Right kidney (tissue), 1 donor: ENCODE measurements around the gene NOX3.

ENCODE experiments used
- DNase-seq: peaks from one replicate; pipeline ENCODE4 v3.0.0-alpha.2; 2016

The NOX3 gene

DNA sequence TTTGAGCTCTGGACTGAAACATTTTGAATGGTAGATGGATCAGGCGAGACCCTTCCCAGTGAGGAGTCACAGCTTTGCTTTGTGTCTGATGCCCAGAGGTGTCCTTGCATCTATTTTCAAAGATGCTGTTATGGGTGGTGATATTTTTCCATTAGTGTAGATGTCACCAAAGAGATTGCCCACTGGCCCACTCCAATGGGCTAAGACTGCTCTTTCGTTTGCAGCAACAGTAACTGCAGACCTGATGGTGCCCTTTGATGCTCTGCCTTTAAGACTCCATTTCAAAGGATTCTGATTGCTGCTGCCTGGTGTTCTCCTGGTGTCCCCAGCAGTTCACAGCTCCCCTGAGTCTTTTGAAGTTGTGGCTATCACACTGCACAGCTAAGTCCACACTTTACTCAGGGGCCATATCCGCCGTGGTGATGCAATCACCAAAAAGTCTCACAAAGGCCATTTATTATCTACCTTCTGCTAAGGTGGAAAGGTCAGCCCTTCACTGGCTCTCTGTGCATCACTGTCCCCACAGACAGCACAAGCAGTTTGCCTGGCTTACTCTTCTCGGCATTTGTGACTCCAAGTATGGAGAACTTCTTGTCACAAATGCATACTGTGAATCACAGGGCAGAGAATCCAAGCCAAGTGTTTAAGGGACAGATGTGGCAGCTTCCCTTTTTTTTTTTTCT is 56.4 kb downstream of the NOX3 start:
- DNase-seq = no peak

- DNase-seq = no peak
Observed at GRCh38 chr6:155398701-155399061, 57.0 kb downstream of the NOX3 start.

DNA sequence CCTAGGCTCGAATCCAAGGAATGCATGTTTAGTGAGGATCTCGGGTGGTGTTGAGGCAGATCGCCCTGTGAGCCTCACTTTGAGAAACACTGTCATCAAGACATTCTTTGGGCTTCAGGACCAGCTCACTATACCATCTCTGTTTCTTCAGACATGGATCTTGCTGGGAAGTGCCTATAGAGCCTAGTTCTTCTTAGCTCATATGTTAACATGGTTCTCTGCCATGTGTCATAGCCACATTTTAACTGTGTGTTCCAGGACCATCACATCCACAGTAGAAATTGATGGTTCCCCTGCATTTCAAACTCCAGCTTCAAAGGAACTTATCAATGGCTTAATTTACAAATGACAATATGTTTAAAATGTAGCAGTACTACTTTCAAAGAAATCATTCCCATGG is 57.4 kb downstream of the NOX3 start:
- DNase-seq = no peak

DNA sequence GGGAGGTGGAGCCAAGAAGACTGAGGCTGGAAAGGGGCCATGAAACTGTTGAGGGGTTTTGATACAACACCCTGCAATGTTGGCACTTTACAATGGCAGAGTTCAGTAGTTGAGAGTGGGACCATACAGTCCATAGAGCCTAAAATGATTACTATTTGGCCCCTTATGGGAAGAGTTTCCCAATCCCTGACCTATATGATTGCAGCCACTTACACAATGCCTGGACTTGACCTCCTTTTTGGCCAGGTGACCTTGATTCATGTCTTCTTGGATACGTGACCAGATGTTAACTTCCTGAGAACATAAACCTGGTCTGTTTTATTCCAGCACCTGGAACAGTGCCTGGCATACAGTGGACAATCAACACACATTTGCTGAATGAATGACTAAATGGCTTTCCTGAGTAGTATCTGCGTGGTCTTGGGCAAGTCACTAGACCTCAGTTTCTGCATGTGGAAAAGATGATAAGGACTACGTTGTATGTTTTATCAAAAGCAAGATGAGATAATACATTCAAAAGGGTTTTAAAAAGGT is 58.4 kb downstream of the NOX3 start:
- no peak for DNase-seq

DNA sequence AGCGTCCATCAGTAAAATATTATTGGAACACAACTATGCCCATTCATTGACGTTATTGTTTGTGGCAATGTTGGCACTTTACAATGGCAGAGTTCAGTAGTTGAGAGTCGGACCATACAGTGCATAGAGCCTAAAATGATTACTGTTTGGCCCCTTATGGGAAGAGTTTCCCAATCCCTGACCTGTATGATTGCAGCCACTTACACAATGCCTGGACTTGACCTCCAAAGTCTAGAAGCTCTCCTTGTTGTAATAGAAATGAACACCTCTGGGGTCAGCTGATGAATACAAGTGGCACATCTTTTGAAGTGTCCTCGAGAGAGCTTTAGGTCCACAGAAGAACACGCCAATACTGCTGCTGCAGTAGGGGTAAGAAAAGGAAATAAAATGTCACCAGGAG is 59.0 kb downstream of the NOX3 start:
- no peak for DNase-seq

DNA sequence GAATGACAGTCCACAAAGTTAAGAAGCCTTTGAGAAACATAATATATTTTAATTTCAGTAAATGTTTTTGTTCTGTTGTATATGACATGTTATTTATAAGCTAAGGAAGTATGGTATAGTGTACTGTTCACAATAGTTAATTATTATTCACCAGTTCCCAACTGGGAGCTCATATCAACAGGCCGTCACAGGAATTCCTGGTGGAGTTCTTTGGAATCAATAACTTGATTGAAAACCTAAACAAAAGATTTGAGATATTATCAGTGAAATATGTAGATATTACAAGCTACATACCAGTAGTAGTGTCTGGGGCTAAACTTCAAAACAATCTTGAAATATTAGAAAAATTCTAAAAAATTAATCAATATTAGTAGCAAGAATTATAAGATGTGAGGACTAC is 60.3 kb downstream of the NOX3 start:
- no peak for DNase-seq

- DNase-seq = no peak
Observed at GRCh38 chr6:155389130-155389529, 66.5 kb downstream of the NOX3 start.

- DNase-seq = no peak
Observed at GRCh38 chr6:155388591-155388990, 67.0 kb downstream of the NOX3 start.

DNA sequence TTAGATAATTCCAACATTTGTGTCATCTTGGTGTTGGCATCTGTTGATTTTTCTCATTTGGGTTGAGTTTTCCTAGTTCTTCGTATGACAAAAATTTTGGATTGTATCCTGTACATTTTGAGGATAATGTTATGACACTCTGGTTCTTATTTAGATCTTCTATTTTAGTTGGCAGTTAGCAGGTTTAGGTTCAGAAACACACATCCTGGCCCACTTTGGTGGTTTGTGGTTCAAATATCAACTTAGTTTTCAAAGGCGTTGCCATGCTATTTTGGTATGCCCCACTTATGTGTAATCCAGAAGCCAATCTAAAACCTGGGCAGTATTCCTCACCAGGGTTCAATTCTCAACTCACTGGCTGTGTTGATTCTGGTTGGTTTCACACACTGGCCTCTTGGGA is 68.2 kb downstream of the NOX3 start:
- DNase-seq = no peak

GRCh38 chr6:155384321-155384952 is 71.2 kb downstream of the NOX3 start:
- no peak for DNase-seq

- DNase-seq = no peak
Observed at GRCh38 chr6:155383913-155384312, 71.7 kb downstream of the NOX3 start.

GRCh38 chr6:155382338-155382685 is 73.3 kb downstream of the NOX3 start:
- no peak for DNase-seq

- DNase-seq = no peak
Observed at GRCh38 chr6:155381673-155382337, 73.8 kb downstream of the NOX3 start.

- DNase-seq = no peak
Observed at GRCh38 chr6:155380666-155381332, 74.8 kb downstream of the NOX3 start.

DNA sequence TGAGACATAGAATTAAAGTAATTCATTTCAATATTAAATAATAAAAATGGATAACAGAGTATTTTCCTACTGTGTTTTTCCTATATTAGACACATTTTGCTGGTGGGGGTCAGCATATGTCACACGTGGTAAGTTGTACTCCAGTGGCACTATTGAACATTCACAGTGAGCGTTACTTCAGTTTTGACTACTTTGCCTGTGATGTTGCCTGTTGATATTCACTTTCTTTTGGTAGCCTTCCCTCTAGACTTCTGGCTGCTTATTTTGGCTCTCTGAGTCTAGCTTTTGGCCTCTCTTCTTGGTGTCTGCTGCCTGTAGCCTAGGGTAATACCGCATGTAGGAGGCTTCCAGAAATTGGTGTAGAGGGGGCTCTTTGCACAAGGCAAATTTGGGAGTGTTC is 76.9 kb downstream of the NOX3 start:
- DNase-seq = no peak

GRCh38 chr6:155378276-155378675 is 77.4 kb downstream of the NOX3 start:
- no peak for DNase-seq

DNA sequence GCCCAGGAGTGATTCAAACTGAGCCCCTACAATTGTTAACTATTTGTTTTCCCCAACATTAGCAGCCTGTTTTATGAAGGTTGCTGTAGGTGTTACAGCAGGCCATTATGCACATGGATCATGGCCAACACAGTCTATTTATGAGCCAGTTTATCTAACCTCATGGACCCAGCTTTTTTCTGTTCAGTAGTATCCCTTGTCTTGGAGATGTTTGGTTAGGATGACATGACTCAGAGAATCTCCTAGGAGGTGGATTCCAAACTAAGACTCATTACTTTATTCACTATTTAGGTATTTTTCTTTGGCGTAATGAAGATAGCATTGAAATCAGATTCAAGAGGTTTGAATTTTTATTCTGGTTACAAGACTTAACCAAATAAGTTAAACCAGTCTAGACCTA is 78.6 kb downstream of the NOX3 start:
- no peak for DNase-seq

DNA sequence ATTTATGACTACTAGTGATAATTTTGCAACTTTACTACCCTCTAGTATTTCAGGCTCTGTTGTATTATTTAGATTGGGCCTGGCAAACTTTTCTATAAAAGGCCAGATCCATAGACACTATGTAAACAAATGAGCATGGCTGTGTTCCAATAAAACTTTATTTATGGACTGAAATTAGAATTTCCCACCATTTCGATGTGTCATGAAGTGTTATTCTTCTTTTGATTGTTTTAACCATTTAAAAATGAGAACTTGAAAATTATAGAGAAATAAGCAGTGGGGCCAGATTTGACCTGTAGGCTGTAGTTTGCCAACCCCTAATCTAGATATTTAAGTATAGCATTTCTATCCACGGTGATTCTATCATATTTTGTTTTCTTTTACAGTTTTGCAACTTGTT is 79.8 kb downstream of the NOX3 start:
- DNase-seq = no peak

DNA sequence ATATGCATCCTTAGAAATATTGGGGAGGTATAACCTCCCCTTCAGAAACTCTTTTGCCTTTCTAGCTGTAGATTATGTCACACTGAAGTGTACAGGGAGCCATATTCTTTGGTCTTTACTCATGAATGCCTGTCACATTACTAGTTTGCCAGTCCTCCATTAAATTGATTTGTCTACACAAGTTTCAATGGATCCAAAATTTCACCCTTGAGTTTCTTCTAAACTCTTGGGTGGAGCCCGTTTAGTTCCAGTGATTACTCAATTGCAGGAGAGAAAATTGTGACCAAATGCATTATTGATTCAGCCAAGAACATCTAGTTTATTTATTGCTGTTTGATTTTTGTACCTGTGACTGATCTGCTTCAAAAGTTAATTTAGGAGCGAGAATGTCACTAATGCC is 81.0 kb downstream of the NOX3 start:
- DNase-seq = no peak

GRCh38 chr6:155373276-155373675 is 82.4 kb downstream of the NOX3 start:
- no peak for DNase-seq

- no peak for DNase-seq
Observed at GRCh38 chr6:155372256-155372655, 83.4 kb downstream of the NOX3 start.

DNA sequence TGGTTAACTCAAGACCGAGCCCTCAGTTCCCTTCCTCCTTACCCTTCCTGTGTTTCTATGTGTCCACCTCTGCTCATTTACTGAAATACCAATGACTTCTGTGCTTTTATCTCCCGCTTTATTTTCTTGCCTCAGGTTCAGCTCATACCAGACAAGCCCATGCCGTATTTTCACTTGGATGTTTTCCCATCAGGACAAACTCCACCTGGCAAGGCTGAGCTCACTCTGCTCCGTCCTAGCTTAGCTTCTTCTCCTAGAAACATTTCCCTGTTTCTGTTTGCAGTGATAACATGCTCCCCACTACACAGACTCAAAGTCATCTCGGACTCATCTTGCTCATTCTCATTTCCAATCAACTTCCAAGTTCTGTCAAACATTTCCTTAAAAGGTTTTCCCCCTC is 84.4 kb downstream of the NOX3 start:
- DNase-seq = no peak

DNA sequence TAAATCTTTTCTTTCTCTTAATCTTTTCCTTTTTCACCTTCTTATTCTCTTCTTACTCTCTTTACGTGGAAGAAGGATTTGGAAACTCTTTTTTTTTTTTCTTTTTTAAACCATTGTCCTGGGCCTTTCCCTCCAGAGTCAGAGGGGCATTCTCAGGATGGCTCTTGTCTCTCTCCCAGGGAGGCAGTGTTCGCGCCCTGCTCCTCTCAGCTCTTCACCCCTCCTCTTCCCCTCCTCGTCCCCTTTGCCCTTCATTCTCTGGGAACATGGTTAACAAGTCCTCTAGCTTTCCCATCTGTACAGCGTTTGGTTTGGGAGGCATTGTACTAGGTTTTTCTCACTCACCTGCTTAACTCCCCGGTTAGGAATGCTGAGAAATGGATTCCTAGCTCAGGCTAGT is 89.3 kb downstream of the NOX3 start:
- DNase-seq = no peak
